GM12801 (cell line): ENCODE data around the gene TRMT1.

ENCODE experiments used
- TF ChIP-seq, protein P1 (sequence below): IDR thresholded peaks from one replicate; pipeline ENCODE4 v1.5.1; 2011; ENCODE audit warnings: control low read depth; ENCODE audit not compliant: insufficient read length; ENCODE audit errors: extremely low read depth

Gene TRMT1

DNA sequence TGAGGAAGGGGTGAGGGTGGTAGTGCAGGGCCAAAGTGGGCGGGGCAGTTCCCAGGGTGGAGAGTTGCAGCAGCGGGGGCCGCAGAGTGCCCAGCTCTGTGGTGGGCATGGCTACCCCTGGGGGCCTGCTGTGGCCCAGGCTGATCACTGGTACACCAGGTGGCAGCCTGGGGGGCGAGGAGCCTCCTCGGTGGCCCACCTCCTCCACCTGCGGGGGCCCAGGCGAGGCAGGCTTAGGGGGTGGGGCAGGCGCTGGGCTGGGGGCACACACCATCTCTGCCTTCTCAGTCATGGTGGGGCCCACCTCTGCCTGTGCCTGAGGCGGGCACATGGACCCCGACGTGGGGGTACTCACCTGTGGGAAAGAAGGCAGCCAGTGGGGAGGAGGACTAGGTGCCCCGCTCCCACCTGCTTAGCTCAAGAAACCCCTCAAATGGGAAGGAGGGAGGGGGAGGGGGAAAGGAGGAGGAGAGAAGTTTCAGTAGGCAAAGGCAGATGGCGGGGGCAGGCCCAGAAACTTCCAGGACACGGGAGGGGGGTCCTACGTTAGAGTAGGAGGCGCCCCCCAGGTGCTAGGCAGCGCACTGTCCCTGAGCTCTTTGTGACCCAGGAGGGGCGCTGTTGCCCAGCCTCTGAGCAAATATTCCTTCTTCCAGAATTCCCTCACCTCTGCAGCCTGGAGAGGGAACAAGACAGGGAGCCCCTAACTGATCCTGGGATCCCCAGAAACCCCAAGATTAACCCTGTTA, 15.5 kb downstream of the TRMT1 start:
- TF ChIP-seq, protein P1, sequence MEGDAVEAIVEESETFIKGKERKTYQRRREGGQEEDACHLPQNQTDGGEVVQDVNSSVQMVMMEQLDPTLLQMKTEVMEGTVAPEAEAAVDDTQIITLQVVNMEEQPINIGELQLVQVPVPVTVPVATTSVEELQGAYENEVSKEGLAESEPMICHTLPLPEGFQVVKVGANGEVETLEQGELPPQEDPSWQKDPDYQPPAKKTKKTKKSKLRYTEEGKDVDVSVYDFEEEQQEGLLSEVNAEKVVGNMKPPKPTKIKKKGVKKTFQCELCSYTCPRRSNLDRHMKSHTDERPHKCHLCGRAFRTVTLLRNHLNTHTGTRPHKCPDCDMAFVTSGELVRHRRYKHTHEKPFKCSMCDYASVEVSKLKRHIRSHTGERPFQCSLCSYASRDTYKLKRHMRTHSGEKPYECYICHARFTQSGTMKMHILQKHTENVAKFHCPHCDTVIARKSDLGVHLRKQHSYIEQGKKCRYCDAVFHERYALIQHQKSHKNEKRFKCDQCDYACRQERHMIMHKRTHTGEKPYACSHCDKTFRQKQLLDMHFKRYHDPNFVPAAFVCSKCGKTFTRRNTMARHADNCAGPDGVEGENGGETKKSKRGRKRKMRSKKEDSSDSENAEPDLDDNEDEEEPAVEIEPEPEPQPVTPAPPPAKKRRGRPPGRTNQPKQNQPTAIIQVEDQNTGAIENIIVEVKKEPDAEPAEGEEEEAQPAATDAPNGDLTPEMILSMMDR, result no peak

DNA sequence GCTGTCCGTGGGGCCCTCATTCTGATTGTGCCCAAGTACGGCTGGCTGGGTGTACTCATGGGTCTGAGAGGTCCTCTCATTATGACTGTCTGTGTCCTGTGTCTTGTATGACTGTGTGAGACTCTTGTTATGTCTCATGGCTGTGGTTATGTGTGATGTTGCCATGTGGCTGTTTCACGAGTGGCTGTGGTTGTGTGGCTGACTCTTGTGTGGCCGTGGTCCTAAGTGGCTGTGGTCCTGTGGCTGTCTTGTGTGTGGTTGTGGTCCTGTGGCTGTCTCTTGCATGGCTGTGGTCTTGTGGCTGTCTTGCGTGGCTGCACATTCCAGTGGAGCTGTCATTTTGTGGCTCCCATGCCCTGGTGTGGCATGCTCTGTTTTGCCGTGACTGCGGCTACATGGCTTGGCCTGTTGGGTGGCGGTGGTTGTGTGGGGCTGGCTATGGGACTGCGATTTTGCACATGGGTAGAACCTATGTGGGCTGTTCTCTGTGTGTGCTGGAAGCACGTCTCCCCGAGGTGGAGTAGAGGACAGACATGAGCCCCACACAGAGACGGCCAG, 16.4 kb downstream of the TRMT1 start:
- TF ChIP-seq, protein P1, result no peak

DNA sequence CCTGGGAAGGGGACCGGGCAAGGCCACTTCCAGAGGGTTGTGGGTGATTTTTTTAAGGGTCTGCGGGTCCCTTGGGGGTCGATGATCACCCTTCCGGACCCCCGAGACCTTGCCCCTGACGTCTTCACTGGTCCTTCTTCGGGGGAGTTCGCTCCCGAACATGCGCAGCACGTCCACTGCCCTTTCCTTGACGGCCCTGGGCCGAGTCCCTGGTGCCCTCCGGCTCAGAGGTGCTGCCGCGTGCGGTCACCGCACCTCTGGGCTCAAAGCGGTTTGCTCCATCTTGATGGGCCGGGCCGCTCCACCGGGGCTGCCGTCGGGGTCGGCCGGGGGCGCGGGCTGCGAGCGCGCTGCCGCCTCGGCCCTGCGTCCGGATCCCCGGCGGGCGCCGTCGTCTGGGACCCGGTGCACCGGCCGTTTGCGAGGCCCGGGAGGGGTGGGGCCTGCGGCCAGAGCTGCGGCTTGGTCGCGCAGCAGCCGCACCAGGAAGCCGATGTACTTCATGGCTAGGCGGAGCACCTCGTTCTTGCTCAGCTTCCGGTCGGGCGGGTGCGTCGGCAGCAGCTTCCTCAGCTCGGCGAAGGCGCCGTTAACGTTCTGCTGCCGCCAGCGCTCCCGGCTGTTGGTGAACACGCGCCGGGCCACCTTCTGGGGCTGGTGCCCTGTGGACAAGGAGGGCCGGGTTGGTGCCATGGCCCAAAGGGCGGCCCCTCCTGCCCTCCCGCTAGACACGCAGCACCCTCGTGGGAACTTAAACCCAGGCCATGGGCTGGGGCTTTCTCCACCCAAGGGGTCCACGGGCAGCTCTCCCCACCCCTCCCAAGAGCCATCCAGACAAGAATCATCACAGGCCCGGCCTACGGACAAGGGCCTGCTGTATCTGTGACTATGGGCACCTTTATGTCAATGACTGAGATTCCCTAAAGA, 17.2 kb downstream of the TRMT1 start:
- TF ChIP-seq, protein P1, result no peak

DNA sequence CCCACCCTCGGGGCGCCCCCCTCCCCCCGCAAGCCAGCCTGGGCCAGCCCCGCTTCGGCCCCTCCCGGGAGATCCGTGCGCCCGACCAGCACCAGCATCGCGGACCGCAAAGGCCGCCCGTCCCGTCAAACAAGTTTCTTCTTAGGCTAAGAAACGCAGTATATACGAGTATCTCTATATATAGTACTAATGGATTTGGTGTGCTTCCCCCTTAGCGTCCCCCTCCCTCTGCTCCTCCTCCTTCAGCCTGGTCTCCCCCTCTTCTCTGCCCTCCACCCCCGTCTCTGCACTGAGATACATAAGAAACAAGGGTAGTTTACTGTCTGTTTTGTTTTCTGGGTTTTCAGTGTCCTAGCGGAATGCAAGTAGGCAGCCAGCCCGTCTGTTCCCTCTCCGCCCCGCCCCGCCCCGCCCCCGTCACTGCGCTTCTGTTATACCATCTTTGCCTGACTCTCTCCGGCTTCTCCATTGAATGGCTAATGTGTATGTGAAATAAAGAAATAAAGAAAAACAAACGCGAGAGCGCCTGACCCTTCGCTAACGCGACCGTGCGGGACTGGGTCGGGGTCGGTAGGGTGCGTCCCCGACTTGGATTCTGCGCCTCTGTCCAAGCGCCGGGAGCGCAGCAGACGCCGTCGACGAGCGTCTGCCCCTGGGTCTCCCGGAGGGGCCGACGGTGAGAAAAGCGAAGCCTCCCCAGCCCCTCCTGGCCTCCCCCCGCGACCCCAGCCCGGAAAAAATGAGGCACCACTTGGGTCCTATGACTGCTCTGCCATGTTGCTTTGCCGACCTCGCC, 18.1 kb downstream of the TRMT1 start:
- TF ChIP-seq, protein P1, result no peak

DNA sequence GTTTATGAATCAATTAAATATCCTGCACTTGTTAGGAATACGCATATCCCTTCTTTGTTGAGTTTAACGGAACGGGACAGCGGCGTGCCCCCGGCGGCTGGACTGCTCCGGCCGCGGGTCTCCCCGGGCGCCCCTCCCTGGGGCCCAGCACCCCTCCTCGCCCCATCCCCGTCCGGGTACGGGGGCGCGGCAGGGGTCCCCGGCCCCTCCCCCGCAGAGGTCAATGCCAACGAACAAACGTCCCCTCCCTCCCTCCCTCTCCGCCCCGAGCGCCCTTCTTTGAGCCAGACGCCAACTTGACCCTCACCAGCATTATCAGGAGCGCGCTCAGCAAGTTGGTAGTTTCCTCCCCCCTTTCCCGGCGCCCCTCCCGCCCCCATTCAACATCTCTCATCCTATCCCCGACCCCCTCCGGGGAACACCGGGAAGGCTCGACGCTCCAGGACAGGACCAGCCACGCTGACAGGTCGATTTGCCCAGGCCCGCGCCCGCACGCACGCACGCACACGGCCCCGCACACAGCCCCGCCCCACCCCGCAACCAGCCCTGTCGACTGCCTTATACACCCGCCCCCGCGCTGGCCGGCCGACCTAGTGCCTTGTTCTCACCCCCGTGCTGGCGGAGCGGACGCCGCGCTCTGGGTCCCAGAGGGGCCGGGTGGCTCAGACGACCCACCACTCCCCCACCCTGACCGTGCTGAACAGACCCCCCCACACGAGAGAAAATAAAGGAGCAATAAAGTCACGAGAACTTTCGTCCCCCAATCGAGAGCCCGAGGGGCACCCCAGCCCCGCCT, 18.9 kb downstream of the TRMT1 start:
- TF ChIP-seq, protein P1, result no peak

DNA sequence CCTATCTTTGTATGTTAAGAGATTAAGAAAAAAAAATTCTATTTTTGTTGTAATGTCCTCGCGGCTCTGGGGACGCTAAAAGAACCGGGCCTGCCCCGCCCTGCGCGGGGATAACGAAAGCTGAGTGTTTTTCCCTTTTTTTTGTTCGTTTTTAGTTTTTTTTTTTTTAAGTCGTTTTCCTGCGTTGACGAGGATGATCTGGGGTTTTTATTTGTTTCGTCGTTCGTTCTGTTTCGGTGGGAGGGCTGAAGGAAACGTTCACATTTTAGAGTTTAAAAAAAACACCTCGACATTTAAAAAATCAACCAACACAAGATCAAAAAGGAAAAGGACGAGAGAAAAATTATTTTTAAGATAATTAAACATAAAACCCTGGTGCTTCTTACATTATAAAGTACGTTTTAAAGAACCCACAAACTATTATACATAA, 19.5 kb downstream of the TRMT1 start:
- TF ChIP-seq, protein P1, result no peak
